HG02571 (cell line): ENCODE data around the gene MAGEC2.

ENCODE experiments used
- ATAC-seq: cut with Tn5 transposase; IDR thresholded peaks from one replicate; pipeline ENCODE4 v1.9.1; 2021; ENCODE audit warnings: mild to moderate bottlenecking, moderate library complexity; ENCODE audit not compliant: unreplicated experiment

MAGEC2 gene, protein sequence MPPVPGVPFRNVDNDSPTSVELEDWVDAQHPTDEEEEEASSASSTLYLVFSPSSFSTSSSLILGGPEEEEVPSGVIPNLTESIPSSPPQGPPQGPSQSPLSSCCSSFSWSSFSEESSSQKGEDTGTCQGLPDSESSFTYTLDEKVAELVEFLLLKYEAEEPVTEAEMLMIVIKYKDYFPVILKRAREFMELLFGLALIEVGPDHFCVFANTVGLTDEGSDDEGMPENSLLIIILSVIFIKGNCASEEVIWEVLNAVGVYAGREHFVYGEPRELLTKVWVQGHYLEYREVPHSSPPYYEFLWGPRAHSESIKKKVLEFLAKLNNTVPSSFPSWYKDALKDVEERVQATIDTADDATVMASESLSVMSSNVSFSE

DNA sequence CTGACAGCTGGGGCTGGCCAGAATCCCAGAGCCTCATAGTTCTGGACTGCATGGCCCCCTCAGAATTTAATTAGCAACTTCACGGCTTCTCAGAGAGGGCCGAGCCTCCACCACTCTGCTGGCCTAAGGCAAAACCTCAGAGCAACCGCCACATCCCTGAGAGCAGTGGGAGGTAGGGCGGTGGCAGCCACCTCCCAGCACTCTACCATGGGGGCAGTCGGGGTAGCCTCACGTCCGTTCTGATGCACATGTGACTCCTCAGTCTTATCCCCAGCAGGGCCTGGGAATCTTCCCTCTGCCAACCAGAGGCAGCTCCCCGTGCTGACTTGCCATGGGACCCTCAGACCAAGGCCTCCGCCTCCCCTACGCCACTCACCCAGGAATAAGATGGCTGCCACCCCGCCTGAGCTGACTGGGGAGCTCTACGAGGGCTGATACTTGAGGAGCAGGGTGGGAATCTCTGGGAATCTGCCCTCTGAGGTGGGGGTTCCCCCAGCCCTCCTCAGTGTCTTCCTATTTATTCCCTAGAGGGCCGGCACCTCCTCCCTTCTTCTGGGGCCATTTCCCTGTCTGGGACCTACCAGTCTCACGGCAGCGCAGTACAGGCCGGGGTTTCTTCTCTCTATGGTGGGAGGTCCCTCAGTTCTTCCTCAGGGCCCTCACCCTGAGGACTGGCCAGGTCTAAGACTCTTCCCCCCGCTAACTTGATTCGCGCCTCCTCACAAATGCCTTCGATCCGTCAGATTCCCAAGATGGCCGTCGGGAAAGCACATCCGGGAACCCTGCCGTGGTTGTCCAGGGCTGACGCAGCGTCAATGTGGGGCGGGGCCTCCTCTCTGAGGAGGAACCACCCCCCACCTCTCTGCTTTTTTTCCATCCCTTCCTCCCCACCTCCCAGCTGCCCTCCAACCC lies at the start of gene MAGEC2:
Gene MAGEC2 (minus strand): TSS at position 769 of the 912 bp plus-strand sequence. CDS start 1,303 bp downstream, outside the sequence.
- no peak for ATAC-seq

DNA sequence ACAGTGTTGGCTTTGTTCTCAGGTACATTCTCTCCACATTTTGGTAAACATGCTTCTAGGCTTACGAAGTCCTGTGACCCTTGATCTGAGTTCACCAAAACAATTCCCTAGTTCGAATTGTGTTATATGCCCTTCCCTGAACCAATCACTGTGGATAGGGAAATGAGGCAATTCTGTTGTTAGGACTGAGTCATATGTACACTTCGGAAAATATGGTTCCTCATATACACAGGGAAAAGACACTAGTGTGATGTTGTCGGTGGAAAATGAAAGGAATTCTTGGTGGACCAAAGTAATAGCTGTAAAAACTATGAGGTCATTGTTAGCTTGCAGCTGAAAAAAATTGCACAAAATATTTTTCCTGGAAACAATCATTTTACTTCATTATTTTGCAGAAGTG lies 46.6 kb upstream of the MAGEC2 start:
- no peak for ATAC-seq

DNA sequence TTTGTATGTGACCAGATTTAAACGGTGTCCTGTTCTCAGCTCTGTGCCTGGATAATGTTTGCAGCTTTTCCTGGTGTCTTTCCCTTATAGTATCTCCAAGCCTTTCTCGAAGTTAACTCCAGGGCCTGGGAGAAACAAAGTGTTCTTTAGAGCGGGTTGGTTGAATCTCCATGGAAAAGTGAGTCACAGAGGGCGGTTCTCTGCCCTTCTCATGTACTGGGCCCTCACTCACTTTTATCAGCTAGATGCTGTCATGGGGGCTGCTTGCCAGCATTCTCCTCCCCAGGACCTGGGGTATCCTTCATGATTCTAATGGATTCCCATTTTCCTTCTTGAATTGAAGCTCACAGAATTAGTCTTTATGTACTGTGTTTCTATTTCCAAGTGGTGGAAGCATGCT lies 46.1 kb upstream of the MAGEC2 start:
- no peak for ATAC-seq

DNA sequence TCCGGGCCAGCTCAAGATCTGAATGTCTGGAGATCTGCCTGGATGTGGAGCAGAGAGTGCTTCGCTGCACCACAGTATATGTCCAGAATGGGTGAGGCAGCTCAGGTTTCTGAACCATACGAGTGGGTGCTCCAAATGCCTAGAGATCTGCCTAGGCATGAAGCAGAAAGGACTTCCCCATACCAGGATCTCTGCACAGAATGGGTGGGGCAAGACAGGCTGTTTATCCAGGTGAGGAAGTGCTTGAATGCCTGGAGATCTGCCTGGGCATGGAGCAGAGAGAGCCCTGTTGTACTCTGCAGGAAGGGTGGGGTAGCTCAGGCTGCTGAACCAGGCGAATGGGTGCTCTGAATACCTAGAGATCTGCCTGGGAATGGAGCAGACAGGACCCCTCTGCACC lies 45.4 kb upstream of the MAGEC2 start:
- ATAC-seq, result no peak

DNA sequence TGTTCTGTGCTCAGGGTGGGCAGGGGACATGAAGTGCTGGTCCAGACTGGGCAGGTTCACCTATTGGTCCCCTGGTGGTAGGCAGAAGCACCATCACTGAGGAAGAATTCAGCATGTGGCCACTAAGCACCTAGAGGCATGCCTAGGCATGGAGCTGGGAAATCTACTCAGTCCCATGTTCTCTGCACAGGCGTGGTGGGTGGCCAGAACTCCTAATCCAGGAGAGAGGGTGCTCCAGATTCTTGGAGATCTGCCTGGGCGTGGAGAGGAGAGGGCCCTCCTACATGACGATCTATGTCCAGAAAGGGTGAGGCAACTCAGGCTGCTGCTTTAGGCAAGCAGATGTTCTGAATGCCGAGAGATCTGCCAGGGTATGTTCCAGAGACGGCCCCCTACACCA lies 44.6 kb upstream of the MAGEC2 start:
- ATAC-seq, result no peak

DNA sequence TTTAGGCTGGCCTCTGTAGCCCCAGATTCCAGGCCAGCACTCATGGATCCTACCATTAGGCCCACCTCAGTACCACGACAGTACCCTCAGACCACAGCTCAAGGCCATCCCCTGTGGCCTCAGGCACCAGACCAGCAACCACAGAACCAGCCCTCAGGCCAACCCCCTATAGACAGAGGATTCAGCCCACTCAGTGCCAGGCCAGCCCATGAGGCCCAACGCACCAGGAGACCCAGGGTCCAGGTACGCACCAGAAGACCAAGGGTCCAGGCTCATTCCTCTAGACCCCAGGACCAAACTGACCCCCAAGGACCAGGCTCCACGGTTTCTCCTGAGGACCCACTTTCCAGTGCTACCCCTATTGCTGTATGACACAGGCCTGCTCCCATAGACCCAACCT lies 39.5 kb upstream of the MAGEC2 start:
- no peak for ATAC-seq

DNA sequence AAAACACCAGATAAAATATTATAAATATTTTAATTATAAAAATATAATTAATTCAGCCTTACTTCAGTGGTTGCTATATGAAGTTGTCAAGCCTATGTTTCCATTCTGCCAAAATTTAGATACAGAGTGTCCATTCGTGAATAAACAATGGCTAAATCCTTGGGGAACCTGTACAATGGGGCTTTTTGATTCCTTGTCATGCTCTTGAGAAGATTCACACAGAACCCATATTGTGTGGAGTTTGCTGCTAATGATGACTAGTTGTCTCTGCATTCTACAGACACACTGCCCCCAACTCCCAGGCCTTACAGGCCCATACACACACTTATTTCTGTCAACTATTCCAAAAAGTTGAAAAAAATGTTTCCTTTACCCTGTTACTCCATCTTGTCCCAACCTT lies 33.4 kb upstream of the MAGEC2 start:
- ATAC-seq, result no peak

DNA sequence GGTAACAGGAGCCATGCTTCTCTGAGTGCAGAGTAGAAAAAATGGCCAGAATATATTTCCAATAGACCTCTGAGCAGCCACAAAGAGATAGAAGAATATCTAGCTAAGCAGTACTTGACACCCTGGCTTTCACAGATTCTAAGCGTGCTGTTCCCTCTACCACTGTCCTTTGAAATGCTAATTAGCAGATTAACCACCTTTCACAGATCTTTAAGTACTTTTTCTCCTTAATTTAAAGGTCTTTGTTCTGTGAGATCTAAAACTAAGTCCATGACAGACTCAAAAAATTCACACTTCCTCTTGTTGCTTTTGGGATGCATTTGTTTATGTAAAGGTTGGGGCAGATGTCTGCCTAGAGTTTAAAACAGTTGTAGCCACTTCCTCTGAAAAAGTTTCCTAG lies 28.3 kb upstream of the MAGEC2 start:
- no peak for ATAC-seq

DNA sequence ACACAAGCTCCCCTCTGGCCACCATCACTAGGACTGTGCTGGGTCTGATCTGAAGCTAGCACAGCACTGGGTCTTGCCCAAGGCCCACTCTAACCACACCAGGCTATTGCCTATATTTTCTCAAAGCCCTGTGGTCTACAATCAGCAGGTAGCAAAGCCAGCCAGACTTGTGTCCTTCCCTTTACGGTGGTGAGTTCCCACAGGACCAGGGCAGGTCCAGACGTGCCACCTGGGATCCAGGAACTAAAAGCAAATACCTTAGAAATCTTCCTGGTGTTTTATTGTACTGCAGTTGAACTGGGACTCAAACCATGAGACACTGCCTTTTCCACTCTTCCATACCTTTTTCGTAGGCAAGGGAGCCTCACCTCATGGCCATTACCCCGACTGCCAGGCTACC lies 9.0 kb upstream of the MAGEC2 start:
- no peak for ATAC-seq

DNA sequence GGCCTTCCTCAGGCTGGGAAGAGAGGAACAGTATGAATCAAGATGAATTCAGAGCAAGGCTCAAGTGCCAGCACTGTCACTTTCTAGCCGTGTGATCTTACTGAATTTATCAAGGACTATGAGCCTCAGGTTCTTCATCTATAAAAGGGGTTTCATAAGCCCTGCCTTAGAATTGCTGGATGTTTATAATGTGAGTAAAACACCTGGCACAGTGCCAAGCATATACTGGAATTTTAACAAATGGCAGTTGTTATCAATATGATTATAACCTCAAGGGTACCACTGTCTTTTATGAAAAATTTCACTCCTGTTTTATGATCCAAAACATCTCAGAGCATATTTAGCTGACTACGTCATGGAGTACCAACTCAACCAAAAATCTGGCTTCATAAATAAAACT lies 4.0 kb downstream of the MAGEC2 start:
- no peak for ATAC-seq

DNA sequence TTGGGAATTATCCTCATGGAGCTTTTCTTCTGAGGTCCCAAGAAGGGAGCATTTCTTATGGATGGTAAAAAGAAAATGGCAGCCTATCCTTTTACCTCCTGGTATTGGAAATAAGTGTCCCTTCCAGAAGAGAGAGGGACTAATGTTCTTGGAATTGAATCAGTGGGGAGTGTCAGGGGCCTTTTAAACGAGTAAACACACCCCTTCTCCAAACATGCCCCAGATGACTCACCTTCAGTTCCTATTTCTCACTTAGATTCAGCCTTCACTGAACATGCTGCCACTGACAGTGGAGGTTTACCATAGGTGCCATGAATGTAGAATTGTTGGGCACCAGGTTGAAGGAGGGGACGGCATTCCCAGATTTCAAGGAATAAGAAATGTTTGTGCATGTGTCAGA lies 19.0 kb downstream of the MAGEC2 start:
- ATAC-seq, result no peak

DNA sequence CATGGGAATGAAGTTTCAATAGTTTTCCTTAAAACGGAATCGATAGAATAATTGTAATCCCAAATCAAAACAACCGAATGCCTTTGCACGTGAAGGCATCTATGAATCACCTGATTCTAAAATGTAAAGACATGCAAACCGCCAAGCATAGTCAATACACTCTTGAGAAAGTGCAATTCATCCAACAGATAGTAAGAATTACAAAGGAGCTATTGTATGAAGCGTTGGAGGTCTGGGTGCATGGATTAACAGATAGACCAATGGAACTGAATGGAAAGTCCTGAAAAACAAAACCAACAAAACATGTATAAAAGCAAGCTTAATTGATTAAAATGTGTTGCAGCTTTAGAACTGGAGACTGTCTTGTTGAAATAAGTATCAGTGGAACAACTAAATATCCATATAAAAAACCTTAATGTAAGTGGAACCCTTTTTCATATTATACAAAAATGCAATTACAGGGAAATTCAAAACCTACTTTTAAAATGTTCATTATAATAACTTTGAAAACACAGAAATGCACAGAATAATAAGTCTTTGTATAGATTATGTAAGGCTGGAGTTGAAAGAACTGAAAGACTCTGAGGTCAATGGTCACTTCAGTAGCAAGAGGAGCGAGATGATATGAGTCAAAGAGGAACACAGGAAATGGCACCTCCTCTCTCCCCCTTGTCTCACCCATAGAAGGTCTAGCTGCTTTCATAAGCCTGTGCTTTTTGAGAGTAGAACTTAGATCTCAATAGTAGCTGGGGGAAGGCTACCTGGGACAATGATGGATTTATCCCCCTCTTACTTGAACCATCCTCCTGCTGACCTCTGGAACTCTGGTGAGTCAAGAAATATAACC lies 20.1 kb downstream of the MAGEC2 start:
- ATAC-seq, result no peak

DNA sequence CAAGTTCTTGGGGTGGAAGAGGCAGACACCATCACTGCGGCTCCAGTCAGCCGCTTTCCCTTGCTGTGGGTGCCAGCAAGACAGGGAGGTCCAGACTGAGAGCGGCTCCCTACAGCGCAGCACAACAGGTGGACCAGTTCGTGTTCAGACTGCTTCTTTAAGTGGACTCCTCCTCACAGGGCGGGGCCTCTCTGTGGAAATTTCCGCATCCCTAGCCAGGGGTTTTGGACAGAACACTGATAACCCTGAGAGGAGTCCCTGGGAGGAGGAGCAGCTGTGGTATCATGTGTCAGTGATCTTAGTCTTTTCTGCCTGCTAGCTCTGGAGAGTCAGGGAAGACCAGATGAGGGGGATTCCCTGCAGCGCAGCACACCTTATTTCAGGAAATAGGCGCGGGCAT lies 48.5 kb downstream of the MAGEC2 start:
- ATAC-seq, result no peak
